Fibroblast of lung (primary cell): ENCODE data around the gene ATRN. TPM values are rescaled to one million over a fixed set of nuclear protein-coding genes. Genes with fewer than 3 reads are reported as not detected.

ENCODE experiments used
- DNase-seq, 2 donors: peaks; one replicate each; pipeline versions ENCODE4 v3.0.0 to v3.0.0-alpha.2; 2010; ENCODE audit warnings: low read depth in 2 of 2
- H2AFZ ChIP-seq: 2 replicates; pipeline ENCODE4 v1.5.1; 2012; ENCODE audit warnings: low read length, control low read depth, inconsistent platforms
- H3K27ac ChIP-seq: 2 replicates; pipeline ENCODE4 v1.5.1; 2011; ENCODE audit warnings: low read length, control low read depth; ENCODE audit not compliant: insufficient read depth
- H3K27me3 ChIP-seq: 2 replicates; pipeline ENCODE4 v1.5.1; 2011; ENCODE audit warnings: mild to moderate bottlenecking, low read length; ENCODE audit not compliant: control insufficient read depth, insufficient read depth
- H3K36me3 ChIP-seq: 2 replicates; pipeline ENCODE4 v1.5.1; 2011; ENCODE audit warnings: low read length; ENCODE audit not compliant: control insufficient read depth, insufficient read depth
- H3K4me1 ChIP-seq: 2 replicates; pipeline ENCODE4 v1.5.1; 2011; ENCODE audit warnings: low read length; ENCODE audit not compliant: control insufficient read depth, insufficient read depth; ENCODE audit errors: extremely low read depth
- H3K4me2 ChIP-seq: 2 replicates; pipeline ENCODE4 v1.5.1; 2011; ENCODE audit warnings: low read length, control low read depth; ENCODE audit not compliant: insufficient read depth; ENCODE audit errors: extremely low read depth
- H3K4me3 ChIP-seq, 4 experiments: fragments of 200-600 bp in 1 of 4; sonication (generic) in 1 of 4; replicated peaks in 1 of 4; 2 replicates each; pipeline ENCODE4 v1.5.1; 2011 to 2016; ENCODE audit warnings: low read length in 4 of 4, low read depth in 3 of 4, mild to moderate bottlenecking in 3 of 4, control low read depth in 2 of 4, inconsistent platforms in 1 of 4, mixed read lengths in 1 of 4; ENCODE audit not compliant: insufficient read depth in 1 of 4; ENCODE audit errors: control extremely low read depth in 1 of 4
- H3K79me2 ChIP-seq: 2 replicates; pipeline ENCODE4 v1.5.1; 2012; ENCODE audit warnings: mild to moderate bottlenecking, low read length, inconsistent platforms; ENCODE audit not compliant: control insufficient read depth, insufficient read depth
- H3K9ac ChIP-seq: 2 replicates; pipeline ENCODE4 v1.5.1; 2011; ENCODE audit warnings: mild to moderate bottlenecking, low read length, control low read depth; ENCODE audit not compliant: insufficient read depth
- H3K9me3 ChIP-seq: 2 replicates; pipeline ENCODE4 v1.5.1; 2012; ENCODE audit warnings: low read depth, low read length; ENCODE audit not compliant: control insufficient read depth, insufficient read depth
- H4K20me1 ChIP-seq: 2 replicates; pipeline ENCODE4 v1.5.1; 2011; ENCODE audit warnings: low read length; ENCODE audit not compliant: control insufficient read depth, insufficient read depth; ENCODE audit errors: extremely low read depth
- CTCF ChIP-seq, 2 donors: IDR thresholded peaks in 1 of 2; conservative IDR thresholded peaks in 1 of 2; 1 replicate in 1 of 2; 2 replicates in 1 of 2; pipeline ENCODE4 v1.5.1; 2011 to 2012; ENCODE audit warnings: low read length in 2 of 2, control low read depth in 1 of 2, inconsistent platforms in 1 of 2, low read depth in 1 of 2, mild to moderate bottlenecking in 1 of 2
- EZH2 ChIP-seq: IDR thresholded peaks from 2 replicates; pipeline ENCODE4 v1.5.1; 2012; ENCODE audit warnings: low read length, control low read depth, mild to moderate bottlenecking; ENCODE audit errors: missing control alignments
- polyA plus RNA-seq, 2 donors: library from polyadenylated mRNA; depleted of rRNA in 1 of 2; stranded (reverse) in 1 of 2; unstranded in 1 of 2; fragments of >200 nt; gene quantifications; 2 replicates each; pipeline ENCODE4 v1.2.1, GENCODE V29; 2011 to 2012; ENCODE audit warnings: missing spikeins in 1 of 2
- total RNA-seq: library from RNA; depleted of rRNA; stranded (reverse); fragments of >200 nt; gene quantifications from 2 replicates; pipeline ENCODE4 v1.2.1, GENCODE V29; 2014

ATRN gene
- total and polyA plus RNA-seq, 2 donors (not counting 1 experiment from before 2014, with no cell fraction given): 30.6 to 48.8 TPM

GRCh38 chr20:3667434-3668037 lies 196.7 kb downstream of the ATRN start:
- H3K9ac ChIP-seq: no peak overlapping the region
- no peaks in the 10 kb centered on the region for H3K9me3 ChIP-seq
- H3K4me1 ChIP-seq: no peaks in the 10 kb centered on the region
- H3K27me3 ChIP-seq: peaks cover 7% of the 10 kb centered on the region
- H3K4me2 ChIP-seq: no peak overlapping the region
- H4K20me1 ChIP-seq: no peaks in the 10 kb centered on the region
- no peak overlapping the region for H3K4me3 ChIP-seq
- no peaks in the 10 kb centered on the region for H3K79me2 ChIP-seq
- TF ChIP-seq EZH2 (no peak), CTCF (conservative IDR thresholded peaks at IDR 0.05 in 1 of 2, IDR thresholded peaks at IDR 0.05 in 1 of 2; ENCODE audit: low read depth in 1 of 2, low read length in 2 of 2) (no peak)
- no peak for DNase-seq
- H3K27ac ChIP-seq: no peak overlapping the region
- H3K36me3 ChIP-seq: peaks cover 12% of the 10 kb centered on the region
- H2AFZ ChIP-seq: no peak overlapping the region

DNA sequence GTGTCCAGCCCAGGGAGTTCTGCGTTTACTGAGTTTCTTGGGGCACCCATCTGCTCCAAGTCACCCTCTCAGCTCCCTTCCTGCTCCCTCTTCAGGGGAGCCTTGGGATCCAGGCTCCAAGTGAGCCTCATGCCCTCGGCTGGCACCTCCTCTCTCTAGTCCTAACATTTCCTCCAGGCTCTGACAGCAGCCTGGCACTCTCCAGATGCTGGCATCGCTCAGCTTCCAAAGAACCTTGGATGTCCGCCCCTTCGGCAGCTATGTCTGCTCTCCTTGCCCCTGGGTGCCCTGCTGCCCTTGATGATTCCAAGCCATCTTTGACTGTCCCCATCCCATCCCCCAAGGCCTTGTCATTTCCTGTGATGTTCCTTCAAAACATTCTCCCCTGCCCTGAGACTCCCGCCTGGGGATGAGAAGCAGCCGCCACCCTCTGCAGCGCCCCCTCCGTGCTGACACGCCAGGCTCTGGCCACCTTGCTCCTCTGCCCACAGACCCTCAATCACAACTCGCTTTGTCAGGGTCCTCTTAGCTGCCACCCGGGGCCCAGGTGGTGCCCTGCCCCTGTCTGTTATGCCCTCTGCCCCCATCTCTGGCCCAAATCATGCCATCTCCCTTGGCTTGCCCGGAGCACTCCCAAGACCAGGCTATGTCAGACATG lies 199.0 kb downstream of the ATRN start:
- no peak for DNase-seq
- peaks cover 16% of the 10 kb centered on the region for H3K36me3 ChIP-seq
- H3K27me3 ChIP-seq: no peaks in the 10 kb centered on the region
- H3K9ac ChIP-seq: no peak overlapping the region
- H3K4me3 ChIP-seq: no peak overlapping the region
- TF ChIP-seq EZH2 (no peak), CTCF (conservative IDR thresholded peaks at IDR 0.05 in 1 of 2, IDR thresholded peaks at IDR 0.05 in 1 of 2; ENCODE audit: low read depth in 1 of 2, low read length in 2 of 2) (no peak)
- no peak overlapping the region for H2AFZ ChIP-seq
- H3K4me2 ChIP-seq: no peak overlapping the region
- H3K4me1 ChIP-seq: no peaks in the 10 kb centered on the region
- H3K79me2 ChIP-seq: no peaks in the 10 kb centered on the region
- no peaks in the 10 kb centered on the region for H3K9me3 ChIP-seq
- H4K20me1 ChIP-seq: no peaks in the 10 kb centered on the region
- H3K27ac ChIP-seq: no peak overlapping the region

- Histone ChIP-seq H3K9ac (no peak overlapping the region), H3K4me3 (no peak overlapping the region), H3K79me2 (no peaks in the 10 kb centered on the region), H3K9me3 (no peaks in the 10 kb centered on the region), H3K36me3 (peaks cover 20% of the 10 kb centered on the region), H3K4me2 (no peak overlapping the region), H3K27ac (no peak overlapping the region), H3K27me3 (no peaks in the 10 kb centered on the region), H2AFZ (no peak overlapping the region), H3K4me1 (no peaks in the 10 kb centered on the region), H4K20me1 (no peaks in the 10 kb centered on the region)
- peak in 1 of 2 donors; percentile 14 for TF ChIP-seq CTCF (conservative IDR thresholded peaks at IDR 0.05 in 1 of 2, IDR thresholded peaks at IDR 0.05 in 1 of 2; ENCODE audit: low read depth in 1 of 2, low read length in 2 of 2)
- TF ChIP-seq EZH2: no peak
- DNase-seq: no peak
These were observed 199.7 kb downstream of the ATRN start for GRCh38 chr20:3670511-3670910.
